Parathyroid adenoma (tissue), 2 donors: Measurements from ENCODE around the gene LAMC3.

Experiments used
- H2AFZ ChIP-seq: fragments of 300-600 bp; sonication (generic); one replicate; pipeline ENCODE4 v1.7.0; 2017; ENCODE audit warnings: antibody characterized with exemption, mild to moderate bottlenecking
- H3K27ac ChIP-seq: fragments of 300-600 bp; sonication (generic); one replicate; pipeline ENCODE4 v1.7.0; 2017
- H3K27me3 ChIP-seq: fragments of 300-600 bp; sonication (generic); one replicate; pipeline ENCODE4 v1.7.0; 2017; ENCODE audit warnings: low read length; ENCODE audit not compliant: control insufficient read depth, insufficient read depth
- H3K36me3 ChIP-seq: fragments of 300-600 bp; sonication (generic); one replicate; pipeline ENCODE4 v1.7.0; 2017; ENCODE audit warnings: low read length; ENCODE audit not compliant: control insufficient read depth, insufficient read depth
- H3K4me1 ChIP-seq: fragments of 300-600 bp; sonication (generic); one replicate; pipeline ENCODE4 v1.7.0; 2017; ENCODE audit warnings: control low read depth
- H3K4me2 ChIP-seq: fragments of 300-600 bp; sonication (generic); one replicate; pipeline ENCODE4 v1.7.0; 2017; ENCODE audit warnings: low read length
- H3K4me3 ChIP-seq: fragments of 300-600 bp; sonication (generic); one replicate; pipeline ENCODE4 v1.7.0; 2017; ENCODE audit warnings: low read depth, low read length
- H3K79me2 ChIP-seq: fragments of 300-600 bp; sonication (generic); one replicate; pipeline ENCODE4 v1.7.0; 2017; ENCODE audit warnings: control low read depth
- H3K9ac ChIP-seq: fragments of 300-600 bp; sonication (generic); one replicate; pipeline ENCODE4 v1.7.0; 2017; ENCODE audit warnings: mild to moderate bottlenecking
- H3K9me3 ChIP-seq: fragments of 300-600 bp; sonication (generic); one replicate; pipeline ENCODE4 v1.7.0; 2017; ENCODE audit warnings: low read length; ENCODE audit not compliant: control insufficient read depth
- TF ChIP-seq, protein P1 (sequence below): fragments of 300-600 bp; sonication (generic); IDR thresholded peaks from one replicate; pipeline ENCODE4 v1.7.0; 2017; ENCODE audit warnings: antibody characterized with exemption, mild to moderate bottlenecking
- donor health status: primary hyperparathyroidism.

Gene LAMC3

GRCh38 chr9:131062969-131063368 lies 54.0 kb downstream of the LAMC3 start:
- Histone ChIP-seq H3K27ac (no peak overlapping the region), H3K9ac (no peak overlapping the region), H3K4me2 (no peak overlapping the region), H3K27me3 (no peaks in the 10 kb centered on the region), H3K9me3 (no peaks in the 10 kb centered on the region), H2AFZ (no peak overlapping the region), H3K4me1 (no peaks in the 10 kb centered on the region), H3K4me3 (no peak overlapping the region), H3K79me2 (no peaks in the 10 kb centered on the region), H3K36me3 (no peaks in the 10 kb centered on the region)
- TF ChIP-seq, protein P1, sequence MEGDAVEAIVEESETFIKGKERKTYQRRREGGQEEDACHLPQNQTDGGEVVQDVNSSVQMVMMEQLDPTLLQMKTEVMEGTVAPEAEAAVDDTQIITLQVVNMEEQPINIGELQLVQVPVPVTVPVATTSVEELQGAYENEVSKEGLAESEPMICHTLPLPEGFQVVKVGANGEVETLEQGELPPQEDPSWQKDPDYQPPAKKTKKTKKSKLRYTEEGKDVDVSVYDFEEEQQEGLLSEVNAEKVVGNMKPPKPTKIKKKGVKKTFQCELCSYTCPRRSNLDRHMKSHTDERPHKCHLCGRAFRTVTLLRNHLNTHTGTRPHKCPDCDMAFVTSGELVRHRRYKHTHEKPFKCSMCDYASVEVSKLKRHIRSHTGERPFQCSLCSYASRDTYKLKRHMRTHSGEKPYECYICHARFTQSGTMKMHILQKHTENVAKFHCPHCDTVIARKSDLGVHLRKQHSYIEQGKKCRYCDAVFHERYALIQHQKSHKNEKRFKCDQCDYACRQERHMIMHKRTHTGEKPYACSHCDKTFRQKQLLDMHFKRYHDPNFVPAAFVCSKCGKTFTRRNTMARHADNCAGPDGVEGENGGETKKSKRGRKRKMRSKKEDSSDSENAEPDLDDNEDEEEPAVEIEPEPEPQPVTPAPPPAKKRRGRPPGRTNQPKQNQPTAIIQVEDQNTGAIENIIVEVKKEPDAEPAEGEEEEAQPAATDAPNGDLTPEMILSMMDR: no peak

GRCh38 chr9:131065599-131065998 lies 56.6 kb downstream of the LAMC3 start:
- no peaks in the 10 kb centered on the region for H3K27me3 ChIP-seq
- H3K9me3 ChIP-seq: no peaks in the 10 kb centered on the region
- no peak overlapping the region for H3K4me2 ChIP-seq
- TF ChIP-seq, protein P1: no peak
- H3K36me3 ChIP-seq: no peaks in the 10 kb centered on the region
- no peak overlapping the region for H2AFZ ChIP-seq
- H3K4me1 ChIP-seq: no peaks in the 10 kb centered on the region
- no peak overlapping the region for H3K9ac ChIP-seq
- no peak overlapping the region for H3K4me3 ChIP-seq
- H3K79me2 ChIP-seq: no peaks in the 10 kb centered on the region
- H3K27ac ChIP-seq: no peak overlapping the region

- Histone ChIP-seq H3K4me3 (no peak overlapping the region), H3K4me1 (no peaks in the 10 kb centered on the region), H3K36me3 (no peaks in the 10 kb centered on the region), H3K9ac (no peak overlapping the region), H3K4me2 (no peak overlapping the region), H3K27me3 (no peaks in the 10 kb centered on the region), H3K79me2 (no peaks in the 10 kb centered on the region), H2AFZ (no peak overlapping the region), H3K9me3 (no peaks in the 10 kb centered on the region), H3K27ac (no peak overlapping the region)
- TF ChIP-seq, protein P1: no peak
These were observed 58.7 kb downstream of the LAMC3 start for GRCh38 chr9:131067625-131068024.

DNA sequence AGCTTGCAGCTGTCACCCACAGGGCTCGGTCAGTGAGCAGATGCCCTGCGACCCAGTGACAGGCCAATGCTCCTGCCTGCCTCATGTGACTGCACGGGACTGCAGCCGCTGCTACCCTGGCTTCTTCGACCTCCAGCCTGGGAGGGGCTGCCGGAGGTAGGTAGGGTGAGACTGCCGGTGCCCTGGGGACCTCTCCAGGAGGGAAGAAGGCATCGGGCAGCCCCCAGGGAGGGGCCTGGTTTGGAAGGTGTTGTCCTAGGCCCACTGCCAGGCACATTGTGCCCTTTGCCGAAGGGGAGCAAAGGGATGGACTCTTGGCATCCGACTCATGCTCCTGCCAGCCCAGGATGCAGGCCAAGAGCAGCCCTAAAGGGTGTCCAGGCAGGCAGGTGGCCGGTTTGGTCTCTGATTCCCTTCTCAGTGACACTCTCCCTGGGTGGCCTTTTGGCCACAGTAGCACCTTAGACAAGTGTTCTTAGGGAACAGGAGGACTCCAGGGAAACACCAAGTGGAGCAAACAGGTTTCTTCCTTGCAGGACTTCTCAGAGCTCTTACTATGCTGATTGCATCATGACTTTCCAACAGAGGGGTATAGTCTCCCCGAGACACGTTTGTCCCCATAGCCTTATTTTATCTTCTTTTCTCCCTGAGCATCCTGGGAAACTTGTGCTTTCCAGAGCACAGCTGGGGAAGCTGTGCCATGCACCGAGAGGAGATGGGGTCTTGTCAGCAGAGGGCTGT lies 59.3 kb downstream of the LAMC3 start:
- Histone ChIP-seq H3K4me1 (no peaks in the 10 kb centered on the region), H3K27ac (no peak overlapping the region), H3K9me3 (no peaks in the 10 kb centered on the region), H3K9ac (no peak overlapping the region), H3K4me3 (no peak overlapping the region), H3K79me2 (no peaks in the 10 kb centered on the region), H3K36me3 (no peaks in the 10 kb centered on the region), H2AFZ (no peak overlapping the region), H3K27me3 (no peaks in the 10 kb centered on the region), H3K4me2 (no peak overlapping the region)
- TF ChIP-seq, protein P1: no peak

DNA sequence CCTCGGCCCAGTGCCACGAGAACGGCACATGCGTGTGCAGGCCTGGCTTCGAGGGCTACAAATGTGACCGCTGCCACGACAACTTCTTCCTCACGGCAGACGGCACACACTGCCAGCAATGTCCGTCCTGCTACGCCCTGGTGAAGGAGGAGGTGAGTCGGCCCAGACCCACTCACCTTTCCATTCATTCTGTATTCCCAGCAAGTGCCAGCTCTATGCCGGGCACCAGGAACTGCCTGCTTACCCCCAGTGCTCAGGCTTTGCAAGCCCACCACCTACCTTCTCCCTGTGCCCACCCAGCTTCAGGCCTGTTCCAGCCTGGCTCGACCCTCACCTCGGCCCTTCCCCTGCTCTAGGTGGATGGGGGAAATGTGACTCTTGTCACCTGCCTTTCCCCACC lies 60.7 kb downstream of the LAMC3 start:
- no peaks in the 10 kb centered on the region for H3K27me3 ChIP-seq
- H3K79me2 ChIP-seq: no peaks in the 10 kb centered on the region
- TF ChIP-seq, protein P1: no peak
- no peak overlapping the region for H3K27ac ChIP-seq
- H3K36me3 ChIP-seq: no peaks in the 10 kb centered on the region
- no peaks in the 10 kb centered on the region for H3K9me3 ChIP-seq
- H2AFZ ChIP-seq: no peak overlapping the region
- no peak overlapping the region for H3K4me2 ChIP-seq
- no peak overlapping the region for H3K9ac ChIP-seq
- no peaks in the 10 kb centered on the region for H3K4me1 ChIP-seq
- H3K4me3 ChIP-seq: no peak overlapping the region
